Chondrocyte (in vitro differentiated cells): ENCODE results near the gene FGD4. TPM values are rescaled to one million over a fixed set of nuclear protein-coding genes. Genes with fewer than 3 reads are reported as not detected.
"Not testable (repeated sequence)": the region's sequence is repeated elsewhere in the genome, so short reads cannot be mapped to it uniquely, and the experiment has no call there.

Source experiments
- DNase-seq: peaks from one replicate; pipeline ENCODE4 v3.0.0; 2021; ENCODE audit warnings: mixed read lengths, low spot score
- H3K27ac Mint-ChIP-seq: one replicate; pipeline ENCODE4 v1.8.0; 2021; ENCODE audit warnings: mild to moderate bottlenecking, moderate library complexity, mixed read lengths; ENCODE audit not compliant: unreplicated experiment
- H3K27me3 Mint-ChIP-seq: 2 replicates; pipeline ENCODE4 v1.8.0; 2021; ENCODE audit warnings: low read depth, mixed read lengths
- H3K36me3 Mint-ChIP-seq: 2 replicates; pipeline ENCODE4 v1.8.0; 2021; ENCODE audit warnings: low read depth, mixed read lengths
- H3K4me1 Mint-ChIP-seq: 2 replicates; pipeline ENCODE4 v1.8.0; 2021; ENCODE audit warnings: low read depth, mild to moderate bottlenecking, mixed read lengths
- H3K4me3 Mint-ChIP-seq: one replicate; pipeline ENCODE4 v1.8.0; 2021; ENCODE audit warnings: mild to moderate bottlenecking, moderate library complexity, mixed read lengths; ENCODE audit not compliant: unreplicated experiment
- H3K9me3 Mint-ChIP-seq: 2 replicates; pipeline ENCODE4 v1.8.0; 2021; ENCODE audit warnings: low read depth, mixed read lengths
- total RNA-seq: library from RNA; stranded (reverse); gene quantifications from 3 replicates; pipeline ENCODE4 v1.2.1, GENCODE V29; 2021
- TF ChIP-seq, protein P1 (sequence below): fragments of 200-600 bp; sonication (generic); IDR thresholded peaks from 2 replicates; pipeline ENCODE4 v1.5.0; 2021; ENCODE audit warnings: antibody characterized with exemption, mild to moderate bottlenecking, moderate library complexity

The FGD4 gene
- total RNA-seq, 1 donor from 2014 or later, result 8.7 TPM

DNA sequence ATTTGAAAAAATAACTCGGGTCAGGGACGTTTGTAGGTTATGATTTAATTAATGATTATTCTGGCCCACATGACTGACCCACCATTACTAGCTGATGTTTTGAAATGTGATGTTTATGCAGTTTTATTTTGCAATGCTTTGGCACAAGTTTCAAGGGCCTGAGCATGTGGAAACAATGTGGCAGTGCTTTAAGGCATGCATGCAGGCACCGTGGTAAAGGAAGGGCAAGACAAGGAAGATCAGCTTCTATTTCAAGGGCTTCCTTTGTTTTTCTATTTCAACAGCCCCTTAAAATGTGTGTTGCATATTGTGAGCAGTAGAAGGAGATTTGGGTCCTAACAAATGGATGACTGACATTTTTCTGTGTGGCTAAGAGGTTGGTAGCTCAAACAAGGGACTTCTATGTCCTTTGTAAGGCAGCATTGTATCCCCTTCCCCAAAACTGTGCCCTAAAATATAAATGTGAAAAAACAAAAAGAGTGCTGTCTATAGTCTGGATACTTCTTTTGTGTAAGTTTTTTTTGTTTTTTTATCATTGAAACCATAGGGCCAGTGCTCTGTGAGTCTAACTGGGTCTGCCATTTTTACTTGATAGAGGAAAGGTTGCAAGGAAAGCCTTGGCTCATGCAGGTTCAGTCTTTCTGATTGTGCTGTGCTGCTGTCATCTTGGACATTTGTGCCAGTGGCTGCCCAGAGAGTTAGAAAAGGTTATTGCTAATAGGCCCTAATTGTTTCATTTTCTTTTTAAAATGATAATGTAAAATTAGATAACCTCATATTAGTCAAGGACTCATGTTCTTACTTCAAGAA is 103.5 kb downstream of the FGD4 start:
- Mint-ChIP-seq H3K4me3 (no peak overlapping the region), H3K4me1 (peaks cover 6% of the 10 kb centered on the region), H3K27ac (no peak overlapping the region), H3K27me3 (peaks cover 2% of the 10 kb centered on the region), H3K36me3 (no peaks in the 10 kb centered on the region), H3K9me3 (no peaks in the 10 kb centered on the region)
- TF ChIP-seq, protein P1, sequence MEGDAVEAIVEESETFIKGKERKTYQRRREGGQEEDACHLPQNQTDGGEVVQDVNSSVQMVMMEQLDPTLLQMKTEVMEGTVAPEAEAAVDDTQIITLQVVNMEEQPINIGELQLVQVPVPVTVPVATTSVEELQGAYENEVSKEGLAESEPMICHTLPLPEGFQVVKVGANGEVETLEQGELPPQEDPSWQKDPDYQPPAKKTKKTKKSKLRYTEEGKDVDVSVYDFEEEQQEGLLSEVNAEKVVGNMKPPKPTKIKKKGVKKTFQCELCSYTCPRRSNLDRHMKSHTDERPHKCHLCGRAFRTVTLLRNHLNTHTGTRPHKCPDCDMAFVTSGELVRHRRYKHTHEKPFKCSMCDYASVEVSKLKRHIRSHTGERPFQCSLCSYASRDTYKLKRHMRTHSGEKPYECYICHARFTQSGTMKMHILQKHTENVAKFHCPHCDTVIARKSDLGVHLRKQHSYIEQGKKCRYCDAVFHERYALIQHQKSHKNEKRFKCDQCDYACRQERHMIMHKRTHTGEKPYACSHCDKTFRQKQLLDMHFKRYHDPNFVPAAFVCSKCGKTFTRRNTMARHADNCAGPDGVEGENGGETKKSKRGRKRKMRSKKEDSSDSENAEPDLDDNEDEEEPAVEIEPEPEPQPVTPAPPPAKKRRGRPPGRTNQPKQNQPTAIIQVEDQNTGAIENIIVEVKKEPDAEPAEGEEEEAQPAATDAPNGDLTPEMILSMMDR, result no peak
- no peak for DNase-seq

DNA sequence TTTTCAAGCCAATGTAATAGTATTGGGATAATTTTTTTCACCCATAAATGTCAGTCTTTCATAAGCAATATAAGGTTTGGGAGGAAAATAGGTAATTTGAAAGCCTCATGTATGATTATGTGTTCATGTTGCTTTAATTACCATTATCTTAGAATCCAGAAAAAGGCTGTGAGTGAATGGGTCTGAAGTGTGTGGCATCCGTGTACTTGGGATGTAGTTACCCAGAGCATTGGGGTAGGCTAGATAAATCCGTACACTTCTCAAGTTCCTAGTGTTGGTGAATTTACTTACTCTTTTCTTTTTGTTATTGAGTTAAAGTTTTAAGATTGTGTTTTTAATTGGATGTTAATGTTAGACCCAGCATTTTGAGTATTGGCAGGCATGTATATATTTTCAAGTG is 104.4 kb downstream of the FGD4 start:
- peaks cover 6% of the 10 kb centered on the region for H3K4me1 Mint-ChIP-seq
- H3K27me3 Mint-ChIP-seq, result peaks cover 2% of the 10 kb centered on the region
- H3K4me3 Mint-ChIP-seq, result no peak overlapping the region
- no peaks in the 10 kb centered on the region for H3K36me3 Mint-ChIP-seq
- H3K9me3 Mint-ChIP-seq, result no peaks in the 10 kb centered on the region
- TF ChIP-seq, protein P1, result no peak
- no peak for DNase-seq
- no peak overlapping the region for H3K27ac Mint-ChIP-seq

DNA sequence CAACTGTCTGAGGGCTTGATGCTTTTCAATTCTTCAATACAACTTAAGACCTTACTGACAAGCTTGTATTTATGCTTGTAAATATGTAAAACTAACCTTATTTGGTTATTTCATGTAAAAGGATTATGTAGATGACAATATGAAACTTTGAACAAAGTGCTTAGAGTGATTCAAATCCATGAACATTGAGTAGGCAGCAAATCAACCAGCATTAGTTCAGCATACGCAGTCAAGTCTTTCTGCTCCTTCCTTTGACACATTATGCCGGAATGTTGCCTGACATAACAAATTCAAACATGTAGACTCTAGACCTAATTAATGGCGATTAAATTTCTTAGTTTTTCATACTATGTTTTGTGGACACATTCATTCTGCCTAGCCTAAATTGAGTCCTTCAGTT is 105.2 kb downstream of the FGD4 start:
- TF ChIP-seq, protein P1, result no peak
- Mint-ChIP-seq H3K4me1 (peaks cover 6% of the 10 kb centered on the region), H3K36me3 (no peaks in the 10 kb centered on the region), H3K9me3 (no peaks in the 10 kb centered on the region), H3K27ac (no peak overlapping the region), H3K27me3 (peaks cover 2% of the 10 kb centered on the region), H3K4me3 (no peak overlapping the region)
- DNase-seq, result no peak

DNA sequence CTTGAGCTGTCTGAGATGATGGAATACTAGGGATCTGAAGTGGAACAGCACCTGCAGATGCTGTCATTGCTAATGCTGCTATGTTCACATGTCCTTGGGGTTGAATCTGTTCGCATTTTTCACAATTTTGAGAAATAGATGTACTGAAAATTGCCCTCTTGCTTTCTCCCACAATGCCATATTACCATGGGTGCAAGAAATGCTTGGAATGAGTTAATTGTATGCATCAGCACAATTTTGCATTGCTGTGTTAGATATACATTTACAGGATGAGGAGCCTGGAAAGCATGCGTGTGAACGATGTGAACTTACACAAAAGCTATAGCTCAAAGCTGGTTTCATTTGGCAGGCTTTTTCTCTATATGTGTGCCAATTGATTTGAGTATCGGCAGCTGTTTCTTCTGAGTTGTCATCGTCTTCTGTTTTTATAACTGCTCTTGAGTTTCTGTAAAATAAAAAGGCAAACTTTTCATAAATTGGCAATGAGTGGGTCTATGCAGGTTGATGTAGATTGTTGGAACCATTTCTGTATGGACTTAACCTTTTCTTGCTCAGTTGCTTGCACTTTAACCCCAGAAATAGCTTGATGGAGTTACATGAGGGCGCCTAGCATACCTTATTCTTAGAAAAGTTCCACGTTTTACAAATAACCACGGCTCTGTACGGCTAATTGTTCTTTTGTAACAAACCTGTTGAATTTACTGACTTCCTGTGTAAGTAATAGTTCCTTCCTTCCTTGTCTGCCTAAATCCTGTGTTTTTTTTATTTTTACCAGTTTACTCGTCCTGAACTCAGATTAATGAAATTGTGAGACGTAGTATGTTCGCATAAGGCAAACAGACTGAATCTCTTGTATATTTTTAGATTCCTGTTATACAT is 105.9 kb downstream of the FGD4 start:
- H3K27me3 Mint-ChIP-seq, result peaks cover 2% of the 10 kb centered on the region
- H3K36me3 Mint-ChIP-seq, result no peaks in the 10 kb centered on the region
- H3K4me3 Mint-ChIP-seq, result no peak overlapping the region
- no peaks in the 10 kb centered on the region for H3K9me3 Mint-ChIP-seq
- peaks cover 6% of the 10 kb centered on the region for H3K4me1 Mint-ChIP-seq
- H3K27ac Mint-ChIP-seq, result no peak overlapping the region
- TF ChIP-seq, protein P1, result no peak
- no peak for DNase-seq

DNA sequence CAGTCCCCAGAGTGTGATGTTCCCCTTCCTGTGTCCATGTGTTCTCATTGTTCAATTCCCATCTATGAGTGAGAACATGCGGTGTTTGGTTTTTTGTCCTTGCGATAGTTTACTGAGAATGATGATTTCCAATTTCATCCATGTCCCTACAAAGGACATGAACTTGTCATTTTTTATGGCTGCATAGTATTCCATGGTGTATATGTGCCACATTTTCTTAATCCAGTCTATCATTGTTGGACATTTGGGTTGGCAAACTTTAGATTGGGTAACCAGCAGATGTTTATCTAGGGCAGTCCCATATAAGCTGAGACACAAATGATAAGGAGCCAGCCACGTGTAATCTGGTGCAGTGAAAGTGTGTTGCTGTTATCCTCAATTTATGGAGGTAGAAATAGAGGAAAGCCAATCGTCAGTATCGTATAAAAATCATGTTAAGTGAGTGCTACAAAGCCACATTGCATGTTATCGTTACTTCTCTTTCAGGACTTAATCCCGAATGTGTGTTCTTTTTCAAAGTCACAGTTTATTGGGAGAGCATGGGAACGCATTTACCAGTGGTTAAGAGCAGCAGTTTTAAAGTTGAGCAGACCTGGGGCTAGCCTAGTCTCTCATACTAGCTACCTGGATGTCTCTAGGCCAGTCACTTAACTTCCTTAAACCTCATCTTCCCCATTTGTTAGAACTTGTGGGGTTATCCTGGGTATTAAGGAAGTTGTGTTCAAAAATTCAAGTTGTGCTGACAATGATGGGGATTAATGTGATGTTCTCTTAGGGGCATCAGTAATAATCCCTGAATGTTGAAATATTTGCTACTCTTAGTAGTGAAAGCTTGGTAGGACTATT is 108.0 kb downstream of the FGD4 start:
- not testable (repeated sequence) for DNase-seq, H3K36me3 Mint-ChIP-seq, H3K27ac Mint-ChIP-seq, H3K27me3 Mint-ChIP-seq, H3K9me3 Mint-ChIP-seq, H3K4me3 Mint-ChIP-seq, H3K4me1 Mint-ChIP-seq
